ENCODE measurements around the gene OVOL3.

OVOL3 gene

DNA sequence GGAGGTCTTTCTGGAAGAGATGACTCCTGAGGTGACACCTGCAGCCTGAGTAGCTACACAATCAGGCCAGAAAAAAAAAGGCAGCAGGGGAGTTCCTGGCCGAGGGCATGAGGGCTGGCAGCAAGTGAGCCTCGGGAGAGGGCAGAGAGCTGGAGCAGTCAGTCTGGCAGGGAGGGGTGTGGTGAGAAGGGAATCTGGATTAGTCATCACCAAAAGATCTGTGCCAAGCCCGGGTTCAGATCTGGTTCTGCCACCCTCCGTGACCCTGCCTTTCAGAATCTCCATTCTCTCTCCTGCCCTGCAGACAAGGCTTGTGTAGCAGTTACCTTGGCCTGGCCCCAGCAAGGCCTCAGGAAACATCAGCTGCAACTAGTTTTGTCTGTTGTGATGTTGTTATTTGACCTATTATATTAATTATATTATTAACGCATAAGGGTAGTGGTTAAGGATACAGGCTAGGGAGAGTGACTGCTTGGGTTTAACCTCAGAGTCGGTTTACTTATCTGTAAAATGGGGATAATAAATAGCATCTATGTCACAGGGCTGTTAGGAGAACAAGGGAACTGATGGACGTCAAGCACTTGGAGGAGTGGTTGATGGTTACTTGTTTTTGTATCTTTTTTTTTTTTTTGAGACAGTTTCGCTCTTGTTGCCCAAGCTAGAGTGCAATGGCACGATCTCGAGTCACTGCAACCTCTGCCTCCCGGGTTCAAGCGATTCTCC lies 26.2 kb downstream of the OVOL3 start:
- no peak for DNase-seq

DNA sequence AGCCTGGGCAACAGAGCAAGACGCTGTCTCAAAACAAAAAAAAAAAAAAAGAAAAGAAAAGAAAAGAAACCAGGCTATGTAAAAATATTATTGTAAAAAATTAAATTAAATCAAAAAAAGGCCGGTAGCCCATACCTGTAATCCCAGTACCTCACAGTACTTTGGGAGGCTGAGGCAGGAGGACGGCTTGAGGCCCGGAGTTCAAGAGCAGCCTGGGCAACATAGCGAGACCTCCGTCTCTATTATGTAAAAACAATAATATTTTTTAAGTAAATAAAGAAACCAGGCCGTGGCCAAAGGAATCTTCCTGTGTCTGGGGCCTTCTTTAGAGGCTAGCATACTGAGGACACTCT lies 28.2 kb downstream of the OVOL3 start:
- no peak for DNase-seq

DNA sequence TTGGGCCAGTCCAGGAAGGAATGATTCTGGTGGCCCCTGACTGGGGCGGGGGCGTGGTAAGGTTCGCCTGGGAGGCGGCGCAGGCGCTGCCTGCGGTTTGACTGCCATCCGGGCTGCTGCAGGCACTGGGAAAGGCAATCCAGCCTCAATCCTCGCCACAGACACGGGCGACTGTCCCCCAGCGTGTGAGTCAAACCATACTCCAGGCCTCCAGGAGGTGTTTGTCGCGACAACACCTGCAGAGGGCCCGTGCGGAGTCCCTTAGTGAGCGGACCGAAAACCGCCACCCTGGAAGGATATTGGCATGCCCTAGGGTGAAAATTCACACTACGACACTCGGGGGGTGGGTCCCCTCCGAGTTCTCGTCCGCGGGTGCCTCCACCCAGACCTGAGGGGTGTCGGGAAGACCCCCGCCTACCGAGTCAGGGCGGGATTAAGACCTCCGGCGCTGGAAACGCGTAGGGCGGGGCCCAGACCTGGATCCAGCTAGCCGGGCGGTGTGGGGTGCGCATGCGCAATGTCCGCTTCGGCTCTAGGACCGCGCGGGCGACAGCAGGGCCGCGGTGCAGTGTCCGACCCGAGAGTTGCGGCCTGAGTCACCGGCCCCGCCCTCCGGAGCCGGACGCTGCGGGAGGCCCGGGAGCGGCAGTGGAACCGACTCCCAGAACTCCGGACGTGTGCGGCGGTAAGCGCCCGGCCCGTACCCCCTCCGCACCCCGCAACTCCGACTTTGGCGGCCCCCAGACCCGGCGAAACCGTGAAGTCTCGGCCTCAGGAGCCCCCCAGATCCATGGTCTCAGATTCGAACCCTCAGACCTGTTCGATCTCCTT lies 28.7 kb downstream of the OVOL3 start, which contains the start of gene CAPNS1:
Gene CAPNS1 (plus strand): TSS at position 594 of the 831 bp plus-strand sequence. CDS start 946 bp downstream, outside the sequence.
- peak; percentile 91 for DNase-seq

DNA sequence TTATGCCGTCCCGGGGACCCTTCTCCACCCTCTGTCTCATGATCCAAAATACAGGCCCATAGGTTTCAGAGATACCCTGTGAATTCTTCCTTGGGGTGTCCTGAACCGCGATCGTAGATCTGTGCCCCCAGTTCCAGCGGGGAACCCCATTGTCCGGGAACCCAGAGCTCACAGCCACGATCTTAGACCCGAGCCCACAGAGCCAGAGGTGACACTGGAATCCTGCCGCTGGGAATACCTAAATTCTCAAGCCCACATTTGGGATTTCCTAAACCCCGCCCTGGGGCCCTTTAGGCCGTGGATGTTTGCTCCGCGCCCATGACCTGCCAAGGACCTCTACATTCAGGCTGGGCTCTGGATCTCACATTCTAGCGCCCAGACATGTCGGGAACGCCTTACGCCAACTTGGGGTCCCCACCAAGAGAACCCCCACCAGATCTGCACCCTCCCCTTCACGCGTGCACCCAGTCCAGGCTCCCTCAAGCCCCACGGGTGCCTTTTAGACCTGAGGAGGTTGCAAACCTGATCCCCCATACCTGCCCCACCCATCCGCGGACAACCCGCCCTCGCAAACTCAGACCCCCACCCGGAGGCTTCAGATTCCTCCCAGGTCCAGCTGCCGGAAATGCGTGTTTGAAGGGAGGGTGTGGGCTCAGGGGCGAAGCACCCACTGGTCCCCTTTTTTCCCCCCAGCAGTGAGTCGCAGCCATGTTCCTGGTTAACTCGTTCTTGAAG lies 29.5 kb downstream of the OVOL3 start:
- no peak for DNase-seq

DNA sequence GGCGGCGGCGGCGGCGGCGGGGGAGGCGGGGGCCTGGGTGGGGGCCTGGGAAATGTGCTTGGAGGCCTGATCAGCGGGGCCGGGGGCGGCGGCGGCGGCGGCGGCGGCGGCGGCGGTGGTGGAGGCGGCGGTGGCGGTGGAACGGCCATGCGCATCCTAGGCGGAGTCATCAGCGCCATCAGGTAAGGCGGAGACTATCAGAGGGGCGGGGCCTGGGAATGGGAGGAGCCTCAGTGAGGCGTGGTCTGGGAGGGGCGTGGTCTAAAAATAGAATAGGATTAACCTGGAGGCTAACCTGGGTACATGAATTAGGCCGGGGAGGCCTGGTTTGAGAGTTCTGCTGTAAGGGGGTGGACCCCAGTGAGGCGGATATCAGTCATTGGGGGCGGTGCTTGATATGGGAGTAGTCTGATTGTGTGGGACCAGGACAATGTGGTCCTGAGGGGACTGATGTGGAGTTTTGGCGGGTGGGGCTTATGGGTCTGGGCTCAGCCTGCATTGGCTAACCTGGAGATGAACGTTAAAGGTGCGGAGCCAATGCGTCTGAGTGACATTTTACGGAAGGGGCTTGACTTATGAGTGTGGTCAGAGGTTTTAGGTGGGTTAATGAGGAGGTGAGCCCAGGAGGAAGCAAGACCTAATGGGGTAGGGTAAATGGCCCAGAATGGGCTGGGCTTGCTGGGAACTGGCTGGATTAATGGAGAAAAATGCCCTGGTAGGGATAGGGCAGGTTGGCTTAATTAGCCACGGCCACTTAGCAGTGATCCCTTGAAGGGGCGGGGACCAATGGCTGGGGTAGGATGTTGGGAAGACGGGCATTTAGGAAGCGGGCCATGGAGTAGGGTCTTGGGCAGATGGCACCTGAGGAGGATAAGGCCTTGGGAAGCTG lies 30.3 kb downstream of the OVOL3 start:
- DNase-seq: peak; percentile 69

DNA sequence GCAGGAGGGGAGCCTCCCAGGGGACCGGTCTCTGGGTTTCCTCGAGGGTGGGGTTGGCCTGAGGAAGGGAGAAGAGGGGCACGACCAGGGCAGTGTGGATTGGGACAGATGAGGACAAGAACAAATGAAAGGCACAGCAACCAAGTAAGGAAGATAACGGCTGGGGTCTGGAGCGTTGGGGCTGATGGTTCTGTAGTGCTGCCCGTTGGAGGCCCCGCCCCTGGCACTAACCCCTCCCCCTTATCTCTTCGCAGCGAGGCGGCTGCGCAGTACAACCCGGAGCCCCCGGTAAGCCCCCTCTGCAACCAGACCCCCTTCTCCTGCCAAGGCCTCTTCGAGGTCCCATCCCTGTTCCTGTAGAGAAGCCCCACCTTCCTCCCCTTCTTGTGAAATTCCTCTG lies 31.1 kb downstream of the OVOL3 start:
- DNase-seq: no peak

DNA sequence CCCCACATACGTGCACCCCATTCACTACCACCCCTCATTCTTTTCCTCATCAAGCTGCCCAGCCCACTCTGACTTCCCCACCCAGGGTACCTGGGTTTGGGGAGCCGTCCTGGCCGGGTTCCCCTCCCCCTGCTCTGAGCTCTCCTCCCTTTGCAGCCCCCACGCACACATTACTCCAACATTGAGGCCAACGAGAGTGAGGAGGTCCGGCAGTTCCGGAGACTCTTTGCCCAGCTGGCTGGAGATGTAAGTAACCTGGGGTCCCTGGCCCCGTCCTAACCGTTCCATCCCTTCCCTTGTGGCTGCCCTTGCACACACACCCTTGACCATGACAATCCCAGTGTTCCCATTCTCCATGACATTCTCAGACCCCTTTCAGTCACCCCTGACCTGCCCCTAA lies 31.6 kb downstream of the OVOL3 start:
- DNase-seq: no peak

DNA sequence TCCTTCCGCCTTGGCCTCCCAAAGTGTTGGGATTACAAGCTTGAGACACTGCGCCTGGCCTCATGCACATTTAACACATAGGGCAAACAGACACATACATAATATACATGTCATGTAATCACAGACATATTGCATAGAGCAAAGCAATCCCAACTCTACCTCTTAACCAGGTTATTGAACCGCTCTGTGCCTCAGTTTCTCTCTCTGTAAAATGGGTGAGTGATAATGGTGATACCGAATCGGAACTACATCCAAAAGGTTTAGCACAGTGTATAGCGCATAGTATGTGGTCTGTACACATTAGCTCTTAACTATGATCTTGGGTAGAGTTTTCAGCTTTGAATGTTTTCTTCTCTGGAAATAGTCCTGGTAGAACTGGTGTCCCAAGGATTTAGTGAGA lies 33.7 kb downstream of the OVOL3 start:
- no peak for DNase-seq

DNA sequence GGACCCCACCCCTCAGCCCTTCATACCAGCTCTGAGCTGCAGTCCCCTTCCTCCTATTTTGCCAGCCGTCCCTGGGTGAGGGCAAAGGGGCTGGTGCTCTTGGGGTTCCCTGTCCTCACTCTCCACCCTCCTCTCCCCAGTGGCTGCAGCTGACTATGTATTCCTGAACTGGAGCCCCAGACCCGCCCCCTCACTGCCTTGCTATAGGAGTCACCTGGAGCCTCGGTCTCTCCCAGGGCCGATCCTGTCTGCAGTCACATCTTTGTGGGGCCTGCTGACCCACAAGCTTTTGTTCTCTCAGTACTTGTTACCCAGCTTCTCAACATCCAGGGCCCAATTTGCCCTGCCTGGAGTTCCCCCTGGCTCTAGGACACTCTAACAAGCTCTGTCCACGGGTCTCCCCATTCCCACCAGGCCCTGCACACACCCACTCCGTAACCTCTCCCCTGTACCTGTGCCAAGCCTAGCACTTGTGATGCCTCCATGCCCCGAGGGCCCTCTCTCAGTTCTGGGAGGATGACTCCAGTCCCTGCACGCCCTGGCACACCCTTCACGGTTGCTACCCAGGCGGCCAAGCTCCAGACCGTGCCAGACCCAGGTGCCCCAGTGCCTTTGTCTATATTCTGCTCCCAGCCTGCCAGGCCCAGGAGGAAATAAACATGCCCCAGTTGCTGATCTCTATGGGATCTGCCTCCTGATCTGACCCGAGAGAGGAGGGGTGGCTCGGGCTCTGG lies 38.9 kb downstream of the OVOL3 start:
- DNase-seq: no peak

DNA sequence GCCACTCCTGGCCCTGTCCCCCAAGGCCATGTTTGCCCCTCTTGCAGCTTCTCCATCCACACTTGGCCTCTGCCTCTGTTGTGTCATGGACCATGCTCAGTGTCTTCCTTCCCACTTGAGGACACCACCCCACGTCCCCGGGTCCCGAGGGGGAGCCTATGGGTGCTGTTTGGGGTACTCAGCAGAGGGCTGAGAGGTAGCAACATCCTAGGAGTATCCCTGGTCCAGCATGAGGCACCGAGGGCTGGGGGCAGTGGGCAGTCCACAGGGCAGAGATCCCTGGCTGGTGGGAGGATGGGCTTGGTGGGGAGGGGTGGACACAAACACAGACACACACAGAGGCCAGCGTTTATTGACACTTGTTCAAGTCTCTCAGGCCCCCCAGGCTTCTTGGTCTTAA lies 39.6 kb downstream of the OVOL3 start:
- DNase-seq: no peak

DNA sequence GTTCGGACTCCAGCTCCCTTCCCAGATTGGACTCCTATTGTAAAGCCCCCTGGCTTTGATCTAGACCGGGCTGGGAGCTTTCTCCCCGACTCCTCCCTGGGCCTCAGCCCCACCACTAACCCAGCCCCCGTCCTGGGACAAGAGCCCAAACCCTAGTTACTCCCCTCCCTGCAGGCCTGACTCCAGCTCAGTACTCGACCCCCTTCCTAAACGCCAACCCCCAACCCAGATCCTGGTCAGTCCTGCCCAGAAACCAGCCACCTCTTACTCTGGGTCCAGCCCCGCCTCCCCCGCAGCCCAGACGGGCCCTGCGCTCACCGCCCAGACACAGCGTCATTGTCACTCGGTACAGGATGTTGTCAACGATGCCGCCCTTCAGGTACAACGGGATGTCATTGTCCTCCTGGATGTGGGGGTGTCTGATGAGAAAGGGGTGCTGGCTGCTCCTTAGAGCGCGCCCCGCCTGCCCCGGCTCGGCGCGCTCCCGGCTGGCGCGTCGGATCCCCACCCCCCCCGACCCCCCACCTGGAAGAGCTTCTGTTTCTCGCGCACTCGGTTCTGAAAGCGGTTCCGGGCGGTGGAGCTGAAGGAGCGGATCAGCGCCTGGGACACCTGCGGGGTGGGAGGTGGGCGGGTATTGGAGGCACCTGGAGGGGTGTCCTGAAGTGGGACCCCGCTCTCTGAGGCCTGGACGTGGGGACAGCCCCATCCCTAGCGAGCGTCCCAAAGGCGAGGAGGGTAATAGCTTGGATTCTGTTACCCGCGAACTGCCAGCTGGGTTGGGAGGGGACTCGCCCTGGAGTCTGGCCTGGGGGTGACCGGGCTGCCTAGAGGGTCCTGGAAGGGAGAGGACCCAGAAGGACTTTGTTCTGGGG lies 40.4 kb downstream of the OVOL3 start:
- DNase-seq: no peak

DNA sequence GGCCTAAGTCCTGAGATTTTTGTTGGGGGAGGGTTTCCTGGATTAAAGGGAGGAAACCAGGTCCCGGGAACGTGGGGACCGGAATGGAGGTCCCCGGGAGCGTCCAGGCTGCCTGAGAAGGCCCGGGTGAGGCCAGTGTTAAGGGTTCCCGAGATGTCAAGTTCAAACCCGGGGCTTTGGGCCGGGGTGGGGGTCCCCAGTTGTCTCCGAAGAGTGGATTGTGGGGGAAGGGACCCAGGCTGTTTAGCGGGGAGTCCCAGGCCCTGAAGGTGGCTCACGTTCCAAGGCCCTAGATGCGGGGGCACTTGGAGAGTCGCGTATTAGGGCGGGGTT lies 41.0 kb downstream of the OVOL3 start:
- no peak for DNase-seq

DNA sequence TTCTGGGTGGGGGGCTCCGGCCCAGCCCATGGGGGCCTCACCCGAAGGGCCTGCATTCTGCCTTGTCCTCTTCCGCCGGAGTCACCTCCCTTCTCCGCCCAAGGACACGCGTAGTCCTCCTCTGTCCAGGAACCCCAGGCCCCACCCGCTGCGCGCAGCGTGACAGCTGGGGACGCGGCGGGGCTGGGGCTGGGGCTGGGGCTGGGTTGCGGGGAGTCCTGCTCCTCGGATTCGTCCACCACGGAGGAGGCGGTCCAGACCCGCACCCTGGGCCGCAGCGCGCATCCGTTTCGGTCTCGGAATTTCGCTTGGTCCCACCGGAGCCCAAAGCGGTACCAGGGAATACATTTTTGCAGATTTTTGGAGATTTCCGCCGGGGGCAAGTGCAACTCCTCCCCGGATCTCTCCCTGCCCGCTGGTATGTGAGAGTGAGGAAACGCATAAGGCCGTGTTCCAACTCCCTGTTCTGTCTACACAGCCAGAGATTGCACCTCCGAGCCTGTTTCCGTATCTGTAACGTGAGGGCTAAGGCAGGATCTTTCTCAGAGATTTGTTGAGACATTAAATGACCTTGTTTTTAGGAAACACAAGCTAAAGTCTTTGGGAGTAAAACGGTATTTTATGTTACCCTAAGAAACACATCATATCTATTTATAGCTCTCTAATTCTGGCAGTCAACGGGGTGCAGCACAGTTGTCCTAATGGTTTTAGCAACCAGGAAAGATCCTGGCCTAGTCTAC lies 41.6 kb downstream of the OVOL3 start, which contains the start of gene COX7A1:
Gene COX7A1 (minus strand): TSS at position 96 of the 740 bp plus-strand sequence. CDS start 40 bp downstream, at position 56.
- no peak for DNase-seq

DNA sequence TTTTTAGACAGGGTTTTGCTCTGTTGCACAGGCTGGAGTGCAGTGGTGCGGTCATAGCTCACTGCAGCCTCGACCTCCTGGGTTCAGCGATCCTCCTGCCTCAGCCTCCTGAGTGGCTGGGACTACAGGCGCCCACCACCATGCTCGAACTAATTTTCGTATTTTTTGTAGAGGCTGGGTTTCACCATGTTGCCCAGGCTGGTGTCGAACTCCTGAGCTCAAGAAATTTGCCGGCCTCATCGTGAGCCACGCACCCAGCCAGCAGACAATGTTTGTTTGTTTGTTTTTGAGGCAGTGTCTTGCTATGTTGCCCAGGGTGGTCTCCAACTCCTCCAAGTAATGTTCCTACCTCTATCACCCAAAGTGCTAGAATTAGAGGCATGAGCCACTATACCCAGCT lies 42.2 kb downstream of the OVOL3 start:
- DNase-seq: no peak

DNA sequence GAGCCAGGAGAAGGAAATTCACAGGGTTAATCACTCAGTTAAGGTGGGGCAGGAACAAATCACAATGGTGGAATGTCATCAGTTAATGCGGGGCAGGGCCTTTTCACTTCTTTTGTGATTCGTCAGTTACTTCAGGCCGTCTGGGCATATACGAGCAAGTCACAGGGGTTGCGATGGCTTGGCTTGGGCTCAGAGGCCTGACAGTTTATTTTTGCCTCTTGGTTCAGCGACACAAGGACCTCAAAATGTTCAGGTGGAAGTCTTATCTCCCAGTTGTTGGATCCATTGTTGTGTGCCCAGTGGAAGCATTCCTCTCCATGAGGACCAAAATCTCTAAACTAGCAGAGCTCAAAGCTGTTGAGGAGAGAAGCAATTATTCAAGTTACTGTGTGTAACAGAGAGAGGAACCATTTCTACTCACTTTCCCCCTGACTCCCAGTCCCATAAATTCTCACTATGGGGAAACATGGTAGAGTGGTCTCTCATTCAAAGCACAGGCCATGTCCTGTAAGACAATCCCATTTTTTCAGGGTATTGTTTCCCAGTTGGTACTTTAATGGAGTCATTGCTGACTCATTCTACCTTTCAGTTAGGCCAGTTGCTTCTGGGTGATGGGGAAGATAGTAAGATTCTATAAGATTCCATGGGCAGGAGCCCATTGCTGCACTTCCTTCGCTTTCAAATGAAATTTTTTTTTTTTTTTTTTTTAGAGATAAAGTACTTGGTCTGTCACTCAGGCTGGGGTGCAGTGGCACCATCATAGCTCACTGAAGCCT lies 50.1 kb downstream of the OVOL3 start:
- DNase-seq: no peak

Measured in NCI-H2107 (cell line).